HG03439 (cell line): ENCODE measurements around the gene MAU2.
"Not testable (repeated sequence)": the region's sequence is repeated elsewhere in the genome, so short reads cannot be mapped to it uniquely, and the experiment has no call there.

Source experiments
- ATAC-seq: cut with Tn5 transposase; IDR thresholded peaks from one replicate; pipeline ENCODE4 v1.9.1; 2021; ENCODE audit warnings: mild to moderate bottlenecking, moderate library complexity; ENCODE audit not compliant: unreplicated experiment

MAU2 gene

GRCh38 chr19:19381007-19381926, 60.6 kb downstream of the MAU2 start:
- ATAC-seq: no peak

GRCh38 chr19:19382118-19382517, 61.5 kb downstream of the MAU2 start:
- ATAC-seq: no peak

- no peak for ATAC-seq
Measured at GRCh38 chr19:19384486-19384885, 63.9 kb downstream of the MAU2 start.

GRCh38 chr19:19385131-19385895, 64.7 kb downstream of the MAU2 start:
- peak; percentile 93 for ATAC-seq

GRCh38 chr19:19385896-19386869, 65.6 kb downstream of the MAU2 start:
- no peak for ATAC-seq

- ATAC-seq: no peak
Measured at GRCh38 chr19:19387108-19387507, 66.5 kb downstream of the MAU2 start.

- no peak for ATAC-seq
Measured at GRCh38 chr19:19388568-19389555, 68.2 kb downstream of the MAU2 start.

GRCh38 chr19:19389683-19390082, 69.1 kb downstream of the MAU2 start:
- ATAC-seq: not testable (repeated sequence)

GRCh38 chr19:19394333-19394732, 73.7 kb downstream of the MAU2 start:
- ATAC-seq: not testable (repeated sequence)

GRCh38 chr19:19399733-19400433, 79.3 kb downstream of the MAU2 start:
- no peak for ATAC-seq

- ATAC-seq: no peak
Measured at GRCh38 chr19:19402656-19403372, 82.2 kb downstream of the MAU2 start.

- ATAC-seq: no peak
Measured at GRCh38 chr19:19403373-19403901, 82.8 kb downstream of the MAU2 start.

GRCh38 chr19:19404879-19405860, 84.5 kb downstream of the MAU2 start, which contains the start of gene GATAD2A:
GATAD2A (plus strand) TSS chr19:19405675; CDS start chr19:19465346, 59,671 bp downstream.
- peak; percentile 82 for ATAC-seq

GRCh38 chr19:19405971-19406877, 85.6 kb downstream of the MAU2 start:
- peak; percentile 11 for ATAC-seq

GRCh38 chr19:19406878-19407632, 86.4 kb downstream of the MAU2 start:
- ATAC-seq: no peak
